ENCODE results near the gene RIMS4.

Gene RIMS4

DNA sequence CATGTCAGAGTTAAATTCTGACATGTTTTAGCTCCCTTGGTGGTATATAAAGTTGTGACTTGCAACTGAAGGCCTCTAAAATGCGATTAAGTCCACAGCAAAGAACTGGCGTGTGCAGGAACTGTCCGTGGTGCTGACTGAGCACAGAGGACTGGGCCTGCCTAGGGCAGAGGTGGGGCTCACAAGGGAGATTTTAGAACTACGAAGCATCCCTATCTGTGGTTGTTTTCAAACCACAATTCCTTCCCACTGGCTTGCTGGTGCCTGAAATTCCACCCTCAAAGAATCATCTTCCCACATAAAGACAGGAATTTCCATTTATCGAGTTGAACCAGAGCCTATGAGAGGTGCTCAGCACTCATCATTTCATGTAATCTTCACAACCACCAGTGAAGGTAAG lies 30.1 kb downstream of the RIMS4 start:
- H3K4me1 ChIP-seq (ENCODE audit: control insufficient read depth, low read length) = no peaks in the 10 kb centered on the region
- no peaks in the 10 kb centered on the region for H3K27me3 ChIP-seq (ENCODE audit: control insufficient read depth, low read length)
- H3K79me2 ChIP-seq (ENCODE audit: control insufficient read depth, low read length) = no peaks in the 10 kb centered on the region
- no peak overlapping the region for H3K4me2 ChIP-seq (ENCODE audit: low read length)
- no peaks in the 10 kb centered on the region for H4K20me1 ChIP-seq (ENCODE audit: control insufficient read depth, insufficient read depth, low read depth, low read length)
- no peaks in the 10 kb centered on the region for H3K9me3 ChIP-seq (ENCODE audit: control insufficient read depth, insufficient read depth, low read length)
- no peak for TF ChIP-seq EZH2phosphoT487 (IDR thresholded peaks at IDR 0.05; ENCODE audit: borderline replicate concordance, low read length)
- TF ChIP-seq, protein P1, sequence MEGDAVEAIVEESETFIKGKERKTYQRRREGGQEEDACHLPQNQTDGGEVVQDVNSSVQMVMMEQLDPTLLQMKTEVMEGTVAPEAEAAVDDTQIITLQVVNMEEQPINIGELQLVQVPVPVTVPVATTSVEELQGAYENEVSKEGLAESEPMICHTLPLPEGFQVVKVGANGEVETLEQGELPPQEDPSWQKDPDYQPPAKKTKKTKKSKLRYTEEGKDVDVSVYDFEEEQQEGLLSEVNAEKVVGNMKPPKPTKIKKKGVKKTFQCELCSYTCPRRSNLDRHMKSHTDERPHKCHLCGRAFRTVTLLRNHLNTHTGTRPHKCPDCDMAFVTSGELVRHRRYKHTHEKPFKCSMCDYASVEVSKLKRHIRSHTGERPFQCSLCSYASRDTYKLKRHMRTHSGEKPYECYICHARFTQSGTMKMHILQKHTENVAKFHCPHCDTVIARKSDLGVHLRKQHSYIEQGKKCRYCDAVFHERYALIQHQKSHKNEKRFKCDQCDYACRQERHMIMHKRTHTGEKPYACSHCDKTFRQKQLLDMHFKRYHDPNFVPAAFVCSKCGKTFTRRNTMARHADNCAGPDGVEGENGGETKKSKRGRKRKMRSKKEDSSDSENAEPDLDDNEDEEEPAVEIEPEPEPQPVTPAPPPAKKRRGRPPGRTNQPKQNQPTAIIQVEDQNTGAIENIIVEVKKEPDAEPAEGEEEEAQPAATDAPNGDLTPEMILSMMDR (IDR thresholded peaks at IDR 0.05; ENCODE audit: low read depth, low read length, poor library complexity, severe bottlenecking) = no peak
- H3K27ac ChIP-seq (ENCODE audit: low read depth, low read length) = no peak overlapping the region
- no peaks in the 10 kb centered on the region for H3K36me3 ChIP-seq (ENCODE audit: control insufficient read depth, low read length)
- no peaks in the 10 kb centered on the region for H3K9me2 ChIP-seq (replicated peaks; ENCODE audit: control insufficient read depth, low read length)
- H3F3A ChIP-seq (ENCODE audit: control insufficient read depth, insufficient read depth) = no peaks in the 10 kb centered on the region
- H3K4me3 ChIP-seq (ENCODE audit: low read length) = no peak overlapping the region

DNA sequence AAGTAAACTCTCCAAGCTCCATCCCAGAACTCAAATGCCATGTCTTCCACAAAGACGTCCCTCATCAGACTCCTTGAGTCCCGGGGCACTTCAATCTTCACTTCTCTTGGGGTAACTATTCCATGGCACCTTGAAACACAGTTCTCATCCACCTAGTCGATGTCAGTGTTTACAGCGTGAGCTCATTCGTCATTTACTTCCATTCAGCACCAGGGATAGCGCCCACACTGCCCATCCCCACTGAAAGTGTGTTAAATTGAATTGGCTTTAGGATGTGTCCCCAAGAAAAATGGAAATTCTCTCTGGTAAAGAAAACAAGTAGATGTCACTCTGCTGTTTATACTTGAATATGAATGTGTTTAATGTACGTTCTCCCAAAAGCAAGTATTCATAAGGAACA lies 33.4 kb downstream of the RIMS4 start:
- Histone ChIP-seq H3K4me2 (ENCODE audit: low read length) (no peak overlapping the region), H3K4me3 (ENCODE audit: low read length) (no peak overlapping the region), H3K27ac (ENCODE audit: low read depth, low read length) (no peak overlapping the region), H3K9me3 (ENCODE audit: control insufficient read depth, insufficient read depth, low read length) (no peaks in the 10 kb centered on the region), H3K4me1 (ENCODE audit: control insufficient read depth, low read length) (no peaks in the 10 kb centered on the region), H3K79me2 (ENCODE audit: control insufficient read depth, low read length) (no peaks in the 10 kb centered on the region), H3K9me2 (replicated peaks; ENCODE audit: control insufficient read depth, low read length) (no peaks in the 10 kb centered on the region), H4K20me1 (ENCODE audit: control insufficient read depth, insufficient read depth, low read depth, low read length) (no peaks in the 10 kb centered on the region), H3K36me3 (ENCODE audit: control insufficient read depth, low read length) (no peaks in the 10 kb centered on the region), H3F3A (ENCODE audit: control insufficient read depth, insufficient read depth) (no peaks in the 10 kb centered on the region), H3K27me3 (ENCODE audit: control insufficient read depth, low read length) (no peaks in the 10 kb centered on the region)
- TF ChIP-seq, protein P1 (IDR thresholded peaks at IDR 0.05; ENCODE audit: low read depth, low read length, poor library complexity, severe bottlenecking) = no peak
- TF ChIP-seq EZH2phosphoT487 (IDR thresholded peaks at IDR 0.05; ENCODE audit: borderline replicate concordance, low read length) = no peak

DNA sequence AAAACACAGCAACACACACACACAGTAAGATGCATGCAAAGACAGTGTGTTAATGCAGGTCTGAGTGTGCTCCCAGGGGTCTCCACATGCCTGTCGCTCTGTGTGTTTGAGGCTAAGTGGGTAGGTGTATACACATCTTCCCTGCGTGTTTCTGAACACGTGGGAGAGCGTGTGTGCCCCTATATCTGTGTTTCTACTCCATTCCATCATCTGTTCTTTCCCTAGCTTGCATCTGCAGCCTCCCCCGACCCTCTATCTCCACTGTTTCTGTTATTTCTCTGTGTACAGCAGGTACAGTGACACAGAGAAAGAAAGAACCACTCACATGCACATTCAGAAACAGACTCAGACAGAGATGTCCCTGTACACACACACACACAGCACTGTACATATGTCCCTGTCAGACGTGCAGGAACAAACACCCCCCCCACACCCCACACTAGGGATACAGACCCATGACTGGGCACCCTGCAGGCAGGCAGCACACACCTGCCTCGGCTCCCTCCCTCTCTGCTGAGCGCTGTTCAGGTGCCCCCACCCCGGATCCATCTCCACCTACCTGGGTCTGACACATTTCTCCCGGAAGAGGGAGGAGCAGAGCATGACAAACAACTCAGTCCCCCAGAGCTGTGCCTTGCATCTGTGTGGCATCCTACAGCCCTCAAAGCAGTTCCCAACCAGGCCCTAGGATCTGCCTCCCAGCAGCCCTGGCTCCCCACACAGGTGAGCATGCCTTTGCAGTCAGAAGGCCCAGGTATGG lies 37.1 kb downstream of the RIMS4 start:
- no peaks in the 10 kb centered on the region for H3K79me2 ChIP-seq (ENCODE audit: control insufficient read depth, low read length)
- H3K27ac ChIP-seq (ENCODE audit: low read depth, low read length) = no peak overlapping the region
- no peaks in the 10 kb centered on the region for H3K9me3 ChIP-seq (ENCODE audit: control insufficient read depth, insufficient read depth, low read length)
- H3K9me2 ChIP-seq (replicated peaks; ENCODE audit: control insufficient read depth, low read length) = no peaks in the 10 kb centered on the region
- no peaks in the 10 kb centered on the region for H3K27me3 ChIP-seq (ENCODE audit: control insufficient read depth, low read length)
- TF ChIP-seq, protein P1 (IDR thresholded peaks at IDR 0.05; ENCODE audit: low read depth, low read length, poor library complexity, severe bottlenecking) = no peak
- TF ChIP-seq EZH2phosphoT487 (IDR thresholded peaks at IDR 0.05; ENCODE audit: borderline replicate concordance, low read length) = no peak
- H3K4me1 ChIP-seq (ENCODE audit: control insufficient read depth, low read length) = peaks cover 22% of the 10 kb centered on the region
- H4K20me1 ChIP-seq (ENCODE audit: control insufficient read depth, insufficient read depth, low read depth, low read length) = no peaks in the 10 kb centered on the region
- H3K4me2 ChIP-seq (ENCODE audit: low read length) = no peak overlapping the region
- no peaks in the 10 kb centered on the region for H3K36me3 ChIP-seq (ENCODE audit: control insufficient read depth, low read length)
- H3F3A ChIP-seq (ENCODE audit: control insufficient read depth, insufficient read depth) = peaks cover 3% of the 10 kb centered on the region; the same call in 1 of the 2 replicates
- no peak overlapping the region for H3K4me3 ChIP-seq (ENCODE audit: low read length)

All from DOHH2 (cell line).